ENCODE measurements around the gene ARHGAP28. TPM values are rescaled to one million over a fixed set of nuclear protein-coding genes. Genes with fewer than 3 reads are reported as not detected.

The ARHGAP28 gene
- total RNA-seq, 6 experiments from 2014 or later = 0.13 to 1.7 (median 0.61) TPM; not detected in 1

DNA sequence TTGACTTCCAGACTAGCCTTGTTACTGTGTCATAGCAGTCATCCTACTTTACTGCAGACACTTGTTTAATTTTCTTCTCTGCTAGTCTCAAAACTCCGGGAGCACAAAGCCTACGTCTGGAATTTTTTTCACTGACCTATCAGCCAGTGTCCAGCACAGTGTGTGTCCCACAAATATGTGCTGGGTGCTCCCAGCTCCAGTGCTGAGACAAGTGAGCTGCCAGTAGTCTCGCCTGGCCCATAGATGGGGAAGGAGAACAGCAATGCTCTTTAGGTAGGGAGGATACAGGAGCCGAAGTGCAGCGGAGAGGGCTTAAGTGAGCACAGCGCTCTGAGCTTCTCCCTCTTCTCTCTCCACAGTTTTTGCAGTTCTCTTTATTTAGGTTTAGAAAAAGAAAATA is 34.0 kb downstream of the ARHGAP28 start:
- H3K36me3 ChIP-seq = no peaks in the 10 kb centered on the region
- no peaks in the 10 kb centered on the region for H3K4me1 ChIP-seq
- ATAC-seq (no peak), DNase-seq (no peak)
- intact Hi-C loops (cut with DNase I) = no loop called here
- WGBS (ENCODE audit: insufficient coverage, low coverage, low lambda C conversion rate, missing lambda C conversion rate) = 76% methylated on average over 6 of the region's 6 CpGs
- H3K9me3 ChIP-seq = no peaks in the 10 kb centered on the region
- no peak overlapping the region for H3K4me3 ChIP-seq
- TF ChIP-seq POLR2A (IDR thresholded peaks at IDR 0.05) = no peak
- TF ChIP-seq, protein P1, sequence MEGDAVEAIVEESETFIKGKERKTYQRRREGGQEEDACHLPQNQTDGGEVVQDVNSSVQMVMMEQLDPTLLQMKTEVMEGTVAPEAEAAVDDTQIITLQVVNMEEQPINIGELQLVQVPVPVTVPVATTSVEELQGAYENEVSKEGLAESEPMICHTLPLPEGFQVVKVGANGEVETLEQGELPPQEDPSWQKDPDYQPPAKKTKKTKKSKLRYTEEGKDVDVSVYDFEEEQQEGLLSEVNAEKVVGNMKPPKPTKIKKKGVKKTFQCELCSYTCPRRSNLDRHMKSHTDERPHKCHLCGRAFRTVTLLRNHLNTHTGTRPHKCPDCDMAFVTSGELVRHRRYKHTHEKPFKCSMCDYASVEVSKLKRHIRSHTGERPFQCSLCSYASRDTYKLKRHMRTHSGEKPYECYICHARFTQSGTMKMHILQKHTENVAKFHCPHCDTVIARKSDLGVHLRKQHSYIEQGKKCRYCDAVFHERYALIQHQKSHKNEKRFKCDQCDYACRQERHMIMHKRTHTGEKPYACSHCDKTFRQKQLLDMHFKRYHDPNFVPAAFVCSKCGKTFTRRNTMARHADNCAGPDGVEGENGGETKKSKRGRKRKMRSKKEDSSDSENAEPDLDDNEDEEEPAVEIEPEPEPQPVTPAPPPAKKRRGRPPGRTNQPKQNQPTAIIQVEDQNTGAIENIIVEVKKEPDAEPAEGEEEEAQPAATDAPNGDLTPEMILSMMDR (IDR thresholded peaks at IDR 0.05) = no peak
- no peaks in the 10 kb centered on the region for H3K27me3 ChIP-seq
- H3K27ac ChIP-seq = no peak overlapping the region

DNA sequence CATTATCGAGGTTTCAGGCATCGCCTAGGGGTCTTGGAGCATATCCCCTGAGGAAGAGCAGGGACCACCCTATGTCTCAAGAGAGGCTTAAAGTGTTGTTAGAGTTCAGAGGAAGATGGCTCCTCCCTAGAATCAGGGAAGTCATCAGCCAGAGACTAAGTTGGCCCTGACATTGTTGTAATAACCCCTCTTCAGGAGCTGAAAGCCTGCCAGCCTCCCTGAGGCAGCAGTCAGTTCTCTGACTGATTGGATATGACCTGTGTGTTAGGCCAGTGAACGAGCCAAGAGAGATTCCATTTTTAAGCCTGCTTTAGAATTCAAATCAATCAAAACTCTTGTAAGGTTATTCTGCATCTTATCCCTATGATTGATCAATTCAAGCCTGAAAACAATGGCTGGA is 34.9 kb downstream of the ARHGAP28 start:
- H3K9me3 ChIP-seq = no peaks in the 10 kb centered on the region
- intact Hi-C loops (cut with DNase I) = no loop called here
- no peaks in the 10 kb centered on the region for H3K27me3 ChIP-seq
- no peak overlapping the region for H3K27ac ChIP-seq
- whole genome bisulfite sequencing (ENCODE audit: insufficient coverage, low coverage, low lambda C conversion rate, missing lambda C conversion rate) = 68% methylated on average over 3 of the region's 3 CpGs
- H3K4me3 ChIP-seq = no peak overlapping the region
- H3K4me1 ChIP-seq = no peaks in the 10 kb centered on the region
- ATAC-seq = no peak
- TF ChIP-seq POLR2A (IDR thresholded peaks at IDR 0.05) = no peak
- TF ChIP-seq, protein P1 (IDR thresholded peaks at IDR 0.05) = no peak
- no peaks in the 10 kb centered on the region for H3K36me3 ChIP-seq
- DNase-seq = no peak

DNA sequence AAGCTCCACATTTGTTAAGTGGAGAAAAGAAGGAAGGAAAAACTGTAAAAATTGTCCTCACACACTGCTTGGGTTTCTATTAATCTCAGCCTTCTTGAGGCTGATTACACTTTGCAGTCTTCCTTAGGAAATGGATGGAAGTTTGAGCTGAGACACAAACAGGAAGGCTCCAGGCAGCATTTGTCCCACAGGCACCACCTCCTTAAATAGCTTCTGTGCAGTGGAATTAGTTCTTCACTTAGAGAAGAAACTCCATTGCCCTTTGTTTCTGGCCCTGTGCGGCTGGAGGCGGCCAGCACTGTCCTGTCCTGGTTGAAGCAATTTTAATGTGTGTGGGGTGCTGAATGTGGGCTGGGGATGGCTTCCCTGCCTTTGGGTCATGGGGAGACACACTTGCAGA is 44.3 kb downstream of the ARHGAP28 start:
- Histone ChIP-seq H3K36me3 (no peaks in the 10 kb centered on the region), H3K27me3 (no peaks in the 10 kb centered on the region), H3K4me1 (no peaks in the 10 kb centered on the region), H3K27ac (no peak overlapping the region), H3K9me3 (no peaks in the 10 kb centered on the region), H3K4me3 (no peak overlapping the region)
- 64% methylated on average over 2 of the region's 2 CpGs for WGBS (ENCODE audit: insufficient coverage, low coverage, low lambda C conversion rate, missing lambda C conversion rate)
- no peak for DNase-seq
- intact Hi-C loops (cut with DNase I) = no loop called here
- ATAC-seq = peak in 3 of 4 donors; percentile 12 to 60 (median 35)
- TF ChIP-seq POLR2A (IDR thresholded peaks at IDR 0.05) = no peak
- TF ChIP-seq, protein P1 (IDR thresholded peaks at IDR 0.05) = no peak

DNA sequence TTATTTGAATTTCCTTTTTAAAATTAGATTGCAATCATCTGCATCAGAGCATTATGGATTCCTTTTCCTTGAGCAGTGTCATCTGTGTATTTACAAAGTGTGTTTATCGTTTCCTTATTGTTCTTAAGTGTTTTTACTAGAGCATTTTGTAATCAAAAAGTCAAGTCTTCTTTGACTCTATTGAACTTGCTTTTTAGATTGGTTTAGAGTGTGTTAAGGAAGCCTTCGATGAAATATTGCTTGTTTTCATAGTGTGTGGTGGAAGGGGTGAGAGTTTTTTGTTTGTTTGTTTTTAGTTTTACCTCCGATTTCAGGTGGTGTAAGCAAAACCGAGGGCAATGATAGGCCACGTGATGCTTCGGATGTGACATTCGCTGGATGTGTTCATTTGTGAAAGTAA is 45.7 kb downstream of the ARHGAP28 start:
- H3K36me3 ChIP-seq = no peaks in the 10 kb centered on the region
- ATAC-seq (no peak), DNase-seq (no peak)
- H3K4me3 ChIP-seq = no peak overlapping the region
- H3K4me1 ChIP-seq = no peaks in the 10 kb centered on the region
- no peaks in the 10 kb centered on the region for H3K27me3 ChIP-seq
- no peak for TF ChIP-seq POLR2A (IDR thresholded peaks at IDR 0.05)
- TF ChIP-seq, protein P1 (IDR thresholded peaks at IDR 0.05) = no peak
- WGBS (ENCODE audit: insufficient coverage, low coverage, low lambda C conversion rate, missing lambda C conversion rate) = 50% methylated on average over 7 of the region's 7 CpGs
- no peaks in the 10 kb centered on the region for H3K9me3 ChIP-seq
- intact Hi-C loops (cut with DNase I) = no loop called here
- H3K27ac ChIP-seq = no peak overlapping the region

DNA sequence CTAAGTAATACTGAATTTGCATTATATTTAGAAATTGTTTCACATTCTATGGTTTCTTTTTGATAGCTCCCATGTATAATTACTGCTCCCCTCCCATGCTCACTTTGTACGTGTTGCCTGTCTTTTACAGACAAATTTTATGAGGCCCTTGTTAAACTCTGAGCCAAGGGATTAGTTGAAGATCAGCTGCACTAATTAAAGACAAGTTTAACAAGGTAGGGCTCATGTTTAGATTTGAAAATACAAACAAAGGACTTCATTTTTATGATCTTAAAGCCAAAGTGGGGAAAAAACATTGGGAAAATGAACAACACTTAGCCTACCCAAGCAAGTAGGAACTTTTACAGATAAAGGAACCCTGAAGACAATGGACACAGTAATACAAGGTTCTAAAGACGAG is 46.2 kb downstream of the ARHGAP28 start:
- Histone ChIP-seq H3K36me3 (no peaks in the 10 kb centered on the region), H3K9me3 (no peaks in the 10 kb centered on the region), H3K27ac (peak overlapping the region in 1 of 3 donors; percentile 33), H3K4me1 (no peaks in the 10 kb centered on the region), H3K27me3 (no peaks in the 10 kb centered on the region), H3K4me3 (no peak overlapping the region)
- ATAC-seq (no peak), DNase-seq (no peak)
- intact Hi-C loops (cut with DNase I) = no loop called here
- TF ChIP-seq, protein P1 (IDR thresholded peaks at IDR 0.05) = no peak
- no peak for TF ChIP-seq POLR2A (IDR thresholded peaks at IDR 0.05)
- 29% methylated on average over 2 of the region's 2 CpGs for WGBS (ENCODE audit: insufficient coverage, low coverage, low lambda C conversion rate, missing lambda C conversion rate)

All from right lobe of liver (tissue), 6 donors.